H1 (cell line): Measurements from ENCODE around the gene TNIP3. TPM values are rescaled to one million over a fixed set of nuclear protein-coding genes. Genes with fewer than 3 reads are reported as not detected.

Experiments
- CTCF ChIA-PET: fragments of 300-600 bp; sonication (Branson Sonifier 250); formaldehyde crosslinking; loops from one replicate; lab custom pipeline; 2021; ENCODE audit not compliant: partially characterized antibody; lab: Charles Lee
- POLR2A ChIA-PET: fragments of 300-600 bp; sonication (Branson Sonifier 250); formaldehyde crosslinking; loops from one replicate; lab custom pipeline; 2021; ENCODE audit warnings: inconsistent platforms; ENCODE audit not compliant: partially characterized antibody; lab: Charles Lee
- DNase-seq, 2 experiments: peaks; one replicate each; pipeline versions ENCODE4 v3.0.0 to v3.0.0-alpha.2; 2010 to 2022; ENCODE audit warnings: low spot score in 2 of 2, low read depth in 1 of 2, mixed read lengths in 1 of 2
- FAIRE-seq: peaks from 2 replicates; lab custom pipeline; 2011; peaks lifted over from hg19 to GRCh38; lab: Jason Lieb, UNC
- H2AFZ ChIP-seq: 2 replicates; pipeline ENCODE4 v1.8.1; 2012; ENCODE audit warnings: low read length, inconsistent platforms
- H2AK5ac ChIP-seq: 2 replicates; pipeline ENCODE4 v1.6.1; 2013; ENCODE audit warnings: low read depth, low read length
- H2BK120ac ChIP-seq: replicated peaks from 2 replicates; pipeline ENCODE3; 2013; ENCODE audit warnings: low read depth, low read length, inconsistent platforms
- H2BK12ac ChIP-seq: 2 replicates; pipeline ENCODE4 v1.6.1; 2013; ENCODE audit warnings: low read depth, low read length
- H2BK15ac ChIP-seq: 2 replicates; pipeline ENCODE4 v1.6.1; 2013; ENCODE audit warnings: low read length
- H2BK20ac ChIP-seq: 2 replicates; pipeline ENCODE4 v1.6.1; 2013; ENCODE audit warnings: low read length
- H2BK5ac ChIP-seq: 2 replicates; pipeline ENCODE4 v1.6.1; 2013; ENCODE audit warnings: low read depth, low read length
- H3K14ac ChIP-seq: 2 replicates; pipeline ENCODE4 v1.6.1; 2013; ENCODE audit warnings: inconsistent platforms; ENCODE audit not compliant: insufficient read length
- H3K18ac ChIP-seq: 2 replicates; pipeline ENCODE4 v1.6.1; 2013; ENCODE audit warnings: low read length; ENCODE audit errors: extremely low read depth
- H3K23ac ChIP-seq: 2 replicates; pipeline ENCODE4 v1.6.1; 2013; ENCODE audit warnings: inconsistent platforms; ENCODE audit not compliant: insufficient read length
- H3K23me2 ChIP-seq: 2 replicates; pipeline ENCODE4 v1.6.1; 2013; ENCODE audit warnings: low read depth, low read length
- H3K27ac ChIP-seq: 2 replicates; pipeline ENCODE4 v1.6.1; 2011; ENCODE audit warnings: low read depth, low read length, inconsistent platforms
- H3K27me3 ChIP-seq, 4 experiments: replicated peaks in 1 of 4; 1 replicate in 1 of 4; 2 replicates in 3 of 4; pipeline versions ENCODE4 v1.6.1 to v1.8.1; 2011 to 2013; ENCODE audit warnings: low read length in 3 of 4, mild to moderate bottlenecking in 3 of 4, inconsistent platforms in 2 of 4, mixed read lengths in 2 of 4, moderate library complexity in 1 of 4; ENCODE audit not compliant: control insufficient read depth in 3 of 4, insufficient read depth in 3 of 4; ENCODE audit errors: extremely low read depth in 1 of 4
- H3K36me3 ChIP-seq, 4 experiments: 2 replicates each; pipeline versions ENCODE4 v1.6.1 to v1.8.1; 2011 to 2013; ENCODE audit warnings: mild to moderate bottlenecking in 4 of 4, low read length in 3 of 4, moderate library complexity in 2 of 4, control low read depth in 1 of 4, inconsistent platforms in 1 of 4; ENCODE audit not compliant: insufficient read depth in 4 of 4, control insufficient read depth in 2 of 4
- H3K4ac ChIP-seq: replicated peaks from 2 replicates; pipeline ENCODE3; 2013; ENCODE audit warnings: low read length, low read depth, mixed read lengths, inconsistent platforms; ENCODE audit not compliant: insufficient read length
- H3K4me1 ChIP-seq, 4 experiments: replicated peaks in 1 of 4; 1 replicate in 1 of 4; 2 replicates in 3 of 4; pipeline versions ENCODE4 v1.6.1 to v1.8.1; 2011 to 2013; ENCODE audit warnings: low read length in 3 of 4, inconsistent platforms in 2 of 4, mixed read lengths in 1 of 4; ENCODE audit not compliant: insufficient read depth in 4 of 4, control insufficient read depth in 3 of 4
- H3K4me2 ChIP-seq, 2 experiments: 2 replicates each; pipeline versions ENCODE4 v1.6.1 to v1.8.1; 2011 to 2013; ENCODE audit warnings: low read depth in 2 of 2, low read length in 2 of 2, control low read depth in 1 of 2, inconsistent platforms in 1 of 2, mild to moderate bottlenecking in 1 of 2; ENCODE audit not compliant: insufficient read depth in 1 of 2
- H3K4me3 ChIP-seq, 4 experiments: fragments of 200-600, 300-600 bp in 1 of 4; sonication (generic), shearing (Covaris generic), sonication (Bioruptor Twin) in 1 of 4; 2 replicates each; pipeline versions ENCODE4 v1.5.1 to v1.8.1; 2011 to 2016; ENCODE audit warnings: low read length in 4 of 4, low read depth in 3 of 4, control low read depth in 2 of 4, inconsistent platforms in 2 of 4, mild to moderate bottlenecking in 2 of 4, mixed read lengths in 1 of 4, moderate library complexity in 1 of 4; ENCODE audit not compliant: insufficient read depth in 2 of 4; ENCODE audit errors: extremely low read depth in 1 of 4
- H3K56ac ChIP-seq: replicated peaks from 2 replicates; pipeline ENCODE3; 2013; ENCODE audit warnings: low read depth, mild to moderate bottlenecking, mixed read lengths, low read length, inconsistent platforms; ENCODE audit not compliant: insufficient read length
- H3K79me1 ChIP-seq: 2 replicates; pipeline ENCODE4 v1.6.1; 2013; ENCODE audit warnings: low read depth, low read length, control low read depth
- H3K79me2 ChIP-seq, 2 experiments: 2 replicates each; pipeline versions ENCODE4 v1.6.1 to v1.8.1; 2012 to 2013; ENCODE audit warnings: low read length in 2 of 2, mild to moderate bottlenecking in 2 of 2, inconsistent platforms in 1 of 2; ENCODE audit not compliant: insufficient read depth in 2 of 2, control insufficient read depth in 1 of 2
- H3K9ac ChIP-seq, 4 experiments: replicated peaks in 1 of 4; 1 replicate in 1 of 4; 2 replicates in 3 of 4; pipeline versions ENCODE4 v1.6.1 to v1.8.1; 2011 to 2013; ENCODE audit warnings: low read depth in 3 of 4, low read length in 3 of 4, control low read depth in 2 of 4, mild to moderate bottlenecking in 2 of 4, moderate library complexity in 2 of 4, inconsistent platforms in 1 of 4; ENCODE audit errors: extremely low read depth in 1 of 4
- H3K9me3 ChIP-seq, 2 experiments: 2 replicates each; pipeline versions ENCODE4 v1.6.1 to v1.8.1; 2012 to 2013; ENCODE audit warnings: mild to moderate bottlenecking in 2 of 2, moderate library complexity in 2 of 2, control low read depth in 1 of 2, inconsistent platforms in 1 of 2, low read depth in 1 of 2, low read length in 1 of 2, mixed read lengths in 1 of 2; ENCODE audit not compliant: insufficient read depth in 2 of 2
- H4K20me1 ChIP-seq, 2 experiments: replicated peaks in 1 of 2; 2 replicates each; pipeline versions ENCODE3 to v1.8.1; 2011 to 2013; ENCODE audit warnings: inconsistent platforms in 2 of 2, low read length in 2 of 2, mild to moderate bottlenecking in 1 of 2; ENCODE audit not compliant: insufficient read depth in 2 of 2, control insufficient read depth in 1 of 2
- H4K5ac ChIP-seq: 2 replicates; pipeline ENCODE4 v1.6.1; 2013; ENCODE audit warnings: low read length, low read depth, mixed read lengths, inconsistent platforms; ENCODE audit not compliant: insufficient read length
- H4K8ac ChIP-seq: 2 replicates; pipeline ENCODE4 v1.8.0; 2013; ENCODE audit warnings: mild to moderate bottlenecking, moderate library complexity, low read length, inconsistent platforms; ENCODE audit not compliant: insufficient read depth; ENCODE audit errors: extremely low read depth
- H4K91ac ChIP-seq: replicated peaks from 2 replicates; pipeline ENCODE3; 2013; ENCODE audit warnings: low read length, mixed read lengths, inconsistent platforms; ENCODE audit not compliant: insufficient read length
- WGBS, 2 experiments: shearing (Covaris generic) in 1 of 2; methylation state at CpG; one replicate each; pipeline versions ENCODE4 v1.1.6 to v1.1.7; 2013 to 2015; ENCODE audit warnings: low lambda C conversion rate in 2 of 2, mixed read lengths in 2 of 2, inconsistent platforms in 1 of 2, low coverage in 1 of 2, missing lambda C conversion rate in 1 of 2; ENCODE audit not compliant: insufficient replicate concordance in 2 of 2, insufficient coverage in 1 of 2, insufficient read length in 1 of 2; ENCODE audit errors: extremely low coverage in 1 of 2, missing lambda C conversion rate in 1 of 2; 5-methylcytosine and 5-hydroxymethylcytosine counted together
- polyA plus RNA-seq, 7 experiments: library from polyadenylated mRNA; depleted of rRNA in 3 of 7; stranded (reverse) in 5 of 7; unstranded in 2 of 7; fragments of >200 nt in 5 of 7; fragments of 200-250 nt in 2 of 7; gene quantifications; 1 replicate in 5 of 7; 2 replicates in 1 of 7; 4 replicates in 1 of 7; pipeline versions ENCODE4 v1.2.1 to v1.2.3, GENCODE V29; 2011 to 2013; ENCODE audit warnings: missing spikeins in 2 of 7, mixed read lengths in 2 of 7
- total RNA-seq: library from RNA; stranded (reverse); fragmentation: NEBNext Ultra II Directional; extraction: Animal tissue kit (Norgen Biotek cat#: 25700); gene quantifications from 2 replicates; pipeline ENCODE4 v1.2.1, GENCODE V29; 2021

The TNIP3 gene
- total and polyA plus RNA-seq, 2 of the 8 experiments (the other 6 are each of a cell fraction or from before 2014, with no cell fraction given), result not detected

GRCh38 chr4:121165206-121165605 is 1.1 kb upstream of the TNIP3 start:
- ChIA-PET POLR2A (no interaction called here), CTCF (interaction anchor here (1.2 kb wide), 1 partner anchor 297 kb away, joined by 3 read pairs; no protein-coding TSS in a partner anchor)
- Histone ChIP-seq H3K4ac (no peak overlapping the region), H3K36me3 (no peaks in the 10 kb centered on the region), H3K18ac (no peak overlapping the region), H2BK15ac (no peak overlapping the region), H3K9ac (no peak overlapping the region), H2AFZ (no peak overlapping the region), H4K91ac (peak overlapping the region; percentile 84), H3K27ac (no peak overlapping the region), H4K5ac (no peak overlapping the region), H3K23me2 (no peaks in the 10 kb centered on the region), H3K4me2 (no peak overlapping the region), H3K79me2 (no peaks in the 10 kb centered on the region), H3K9me3 (no peaks in the 10 kb centered on the region), H3K4me1 (no peaks in the 10 kb centered on the region; a peak in 1 of 7 replicates), H4K20me1 (no peaks in the 10 kb centered on the region), H2BK20ac (no peak overlapping the region), H3K23ac (no peak overlapping the region), H3K79me1 (no peaks in the 10 kb centered on the region), H3K14ac (no peak overlapping the region), H3K4me3 (no peak overlapping the region), H3K27me3 (no peaks in the 10 kb centered on the region), H3K56ac (no peak overlapping the region), H2BK120ac (no peak overlapping the region), H2AK5ac (no peak overlapping the region), H2BK5ac (no peak overlapping the region), H2BK12ac (no peak overlapping the region), H4K8ac (no peak overlapping the region)
- DNase-seq, result no peak
- no peak for FAIRE-seq
- WGBS, 2 experiments, result 92% methylated on average over 4 of the region's 4 CpGs; no CpG with 5 or more reads in 1 of the 2 experiments
